ENCODE measurements around the gene HAPLN3.
A peak's percentile ranks its signal among the peaks of the same experiment; 100 is the strongest.

The HAPLN3 gene

DNA sequence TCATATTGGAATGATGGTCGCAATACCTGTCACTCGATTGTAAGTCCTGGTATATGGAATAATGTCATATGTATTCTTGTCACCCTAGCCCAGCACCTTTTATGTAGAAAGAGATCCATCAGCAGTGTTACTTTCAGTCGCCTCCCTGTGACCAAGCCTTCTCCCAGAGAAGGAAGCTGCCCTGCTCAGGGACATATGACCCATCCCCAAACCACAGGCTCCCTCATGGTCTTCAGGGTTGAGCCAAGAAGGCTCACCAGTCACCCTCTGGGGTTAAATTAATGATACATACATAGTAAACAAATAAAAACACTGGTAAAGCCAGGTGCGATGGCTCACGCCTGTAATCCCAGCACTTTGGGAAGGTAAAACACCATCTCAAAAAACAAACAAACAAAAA is 22.4 kb upstream of the HAPLN3 start:
- H3K4me3 ChIP-seq (replicated peaks; ENCODE audit: low read depth, low read length) = no peak overlapping the region
- TF ChIP-seq CTCF (IDR thresholded peaks at IDR 0.05; ENCODE audit: low read depth, low read length, missing control alignments) = no peak
- DNase-seq (ENCODE audit: extremely low read depth, low read depth) = no peak

GRCh38 chr15:88915354-88915753 is 20.0 kb upstream of the HAPLN3 start:
- no peak overlapping the region for H3K4me3 ChIP-seq (replicated peaks; ENCODE audit: low read depth, low read length)
- TF ChIP-seq CTCF (IDR thresholded peaks at IDR 0.05; ENCODE audit: low read depth, low read length, missing control alignments) = no peak
- no peak for DNase-seq (ENCODE audit: extremely low read depth, low read depth)

GRCh38 chr15:88913850-88914169 is 18.5 kb upstream of the HAPLN3 start:
- peak overlapping the region; percentile 57 for H3K4me3 ChIP-seq (replicated peaks; ENCODE audit: low read depth, low read length)
- no peak for TF ChIP-seq CTCF (IDR thresholded peaks at IDR 0.05; ENCODE audit: low read depth, low read length, missing control alignments)
- no peak for DNase-seq (ENCODE audit: extremely low read depth, low read depth)

- H3K4me3 ChIP-seq (replicated peaks; ENCODE audit: low read depth, low read length) = peak within 1 kb of the TSS; percentile 57
- no peak for TF ChIP-seq CTCF (IDR thresholded peaks at IDR 0.05; ENCODE audit: low read depth, low read length, missing control alignments)
- no peak for DNase-seq (ENCODE audit: extremely low read depth, low read depth)
Observed at GRCh38 chr15:88913017-88913849, 17.9 kb upstream of the HAPLN3 start, which contains the start of gene MFGE8. Gene MFGE8, minus strand, starts transcription at chr15:88913379. Its CDS starts 60 bp downstream, at chr15:88913319.

DNA sequence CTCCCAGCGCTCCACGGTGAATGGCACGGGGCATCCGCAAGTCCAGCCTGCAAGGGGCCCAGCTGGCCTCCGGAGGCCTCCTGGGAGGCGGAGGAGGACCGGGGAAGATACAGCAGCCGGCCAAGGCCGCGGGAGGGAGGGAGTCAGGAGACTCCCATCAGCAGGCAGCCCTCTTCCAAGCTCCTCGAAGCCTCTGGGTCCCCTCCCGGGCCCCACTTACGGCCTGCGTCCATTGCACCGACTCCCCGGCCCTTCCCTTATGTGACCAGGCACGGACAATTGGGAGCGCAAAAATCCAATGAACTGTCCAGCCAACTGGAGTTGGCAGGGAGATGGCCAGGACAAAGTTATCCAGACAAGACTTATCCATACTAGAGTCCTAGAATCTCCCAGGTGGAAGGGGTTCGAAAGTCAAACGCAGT is 17.2 kb upstream of the HAPLN3 start:
- H3K4me3 ChIP-seq (replicated peaks; ENCODE audit: low read depth, low read length) = peak overlapping the region; percentile 57
- no peak for TF ChIP-seq CTCF (IDR thresholded peaks at IDR 0.05; ENCODE audit: low read depth, low read length, missing control alignments)
- no peak for DNase-seq (ENCODE audit: extremely low read depth, low read depth)

DNA sequence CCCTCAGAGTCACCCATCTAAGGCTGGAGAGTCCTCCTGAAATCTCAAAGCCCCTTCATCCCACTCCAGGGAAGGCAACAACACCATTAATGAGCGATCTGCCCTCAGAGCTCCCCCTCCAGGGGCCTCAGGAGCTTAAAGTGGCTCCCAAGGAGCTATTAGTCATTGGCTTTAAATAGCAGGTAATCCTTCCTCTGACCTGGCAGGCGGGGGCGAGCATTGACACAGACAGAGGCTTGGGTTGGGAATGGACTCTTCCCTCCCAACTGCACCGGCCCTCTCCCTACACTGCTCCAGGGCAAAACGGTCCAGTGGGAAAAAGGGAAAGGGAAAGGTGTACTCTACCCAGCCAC is 16.4 kb upstream of the HAPLN3 start:
- no peak for TF ChIP-seq CTCF (IDR thresholded peaks at IDR 0.05; ENCODE audit: low read depth, low read length, missing control alignments)
- no peak for DNase-seq (ENCODE audit: extremely low read depth, low read depth)
- H3K4me3 ChIP-seq (replicated peaks; ENCODE audit: low read depth, low read length) = peak overlapping the region; percentile 57; the same call in 1 of the 2 replicates

Measured in HFF-Myc (cell line).